ENCODE measurements around the gene LMO7.

DNA sequence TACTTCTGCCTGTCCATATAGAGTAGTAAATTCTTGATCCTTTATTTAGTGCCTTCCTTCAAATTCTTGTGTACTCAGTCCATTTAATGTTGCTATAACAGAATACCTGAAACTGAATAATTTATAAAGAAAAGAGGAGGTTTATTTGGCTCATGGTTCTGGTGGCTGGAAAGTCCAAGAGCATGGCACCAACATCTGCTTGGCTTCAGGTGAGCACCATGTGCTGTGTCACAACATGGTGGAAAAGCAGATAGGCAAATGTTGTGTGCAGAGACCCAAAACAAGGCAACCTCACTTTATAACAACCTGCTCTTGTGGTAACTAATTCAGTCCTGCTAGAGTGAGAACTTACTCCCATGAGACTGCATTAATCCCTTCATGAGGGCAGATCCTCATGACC, 195.3 kb downstream of the LMO7 start:
- TF ChIP-seq RBBP5 (IDR thresholded peaks at IDR 0.05; ENCODE audit: borderline replicate concordance, low read depth, low read length) (no peak), HDAC2 (IDR thresholded peaks at IDR 0.05; ENCODE audit: borderline replicate concordance in 1 of 2, low read depth in 2 of 2, low read length in 2 of 2) (no peak), SP2 (IDR thresholded peaks at IDR 0.05; ENCODE audit: low read length) (no peak), SIN3A (conservative IDR thresholded peaks at IDR 0.05 in 1 of 2, IDR thresholded peaks at IDR 0.05 in 1 of 2; ENCODE audit: low read depth in 1 of 2, low read length in 2 of 2) (no peak), SRF (IDR thresholded peaks at IDR 0.05; ENCODE audit: low read depth, low read length) (no peak), RAD21 (IDR thresholded peaks at IDR 0.05 in 1 of 2, conservative IDR thresholded peaks at IDR 0.05 in 1 of 2; ENCODE audit: low read depth in 2 of 2, low read length in 2 of 2) (no peak), POLR2A (IDR thresholded peaks at IDR 0.05; ENCODE audit: control extremely low read depth in 1 of 2, low read depth in 2 of 2, low read length in 2 of 2) (no peak), EZH2 (IDR thresholded peaks at IDR 0.05; ENCODE audit: low read depth, low read length, severe bottlenecking) (no peak)
- TF ChIP-seq, protein P1, sequence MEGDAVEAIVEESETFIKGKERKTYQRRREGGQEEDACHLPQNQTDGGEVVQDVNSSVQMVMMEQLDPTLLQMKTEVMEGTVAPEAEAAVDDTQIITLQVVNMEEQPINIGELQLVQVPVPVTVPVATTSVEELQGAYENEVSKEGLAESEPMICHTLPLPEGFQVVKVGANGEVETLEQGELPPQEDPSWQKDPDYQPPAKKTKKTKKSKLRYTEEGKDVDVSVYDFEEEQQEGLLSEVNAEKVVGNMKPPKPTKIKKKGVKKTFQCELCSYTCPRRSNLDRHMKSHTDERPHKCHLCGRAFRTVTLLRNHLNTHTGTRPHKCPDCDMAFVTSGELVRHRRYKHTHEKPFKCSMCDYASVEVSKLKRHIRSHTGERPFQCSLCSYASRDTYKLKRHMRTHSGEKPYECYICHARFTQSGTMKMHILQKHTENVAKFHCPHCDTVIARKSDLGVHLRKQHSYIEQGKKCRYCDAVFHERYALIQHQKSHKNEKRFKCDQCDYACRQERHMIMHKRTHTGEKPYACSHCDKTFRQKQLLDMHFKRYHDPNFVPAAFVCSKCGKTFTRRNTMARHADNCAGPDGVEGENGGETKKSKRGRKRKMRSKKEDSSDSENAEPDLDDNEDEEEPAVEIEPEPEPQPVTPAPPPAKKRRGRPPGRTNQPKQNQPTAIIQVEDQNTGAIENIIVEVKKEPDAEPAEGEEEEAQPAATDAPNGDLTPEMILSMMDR (IDR thresholded peaks at IDR 0.05; ENCODE audit: control extremely low read depth in 1 of 3, insufficient read depth in 1 of 3, low read depth in 1 of 3, low read length in 3 of 3), result no peak
- TF ChIP-seq, protein P2, sequence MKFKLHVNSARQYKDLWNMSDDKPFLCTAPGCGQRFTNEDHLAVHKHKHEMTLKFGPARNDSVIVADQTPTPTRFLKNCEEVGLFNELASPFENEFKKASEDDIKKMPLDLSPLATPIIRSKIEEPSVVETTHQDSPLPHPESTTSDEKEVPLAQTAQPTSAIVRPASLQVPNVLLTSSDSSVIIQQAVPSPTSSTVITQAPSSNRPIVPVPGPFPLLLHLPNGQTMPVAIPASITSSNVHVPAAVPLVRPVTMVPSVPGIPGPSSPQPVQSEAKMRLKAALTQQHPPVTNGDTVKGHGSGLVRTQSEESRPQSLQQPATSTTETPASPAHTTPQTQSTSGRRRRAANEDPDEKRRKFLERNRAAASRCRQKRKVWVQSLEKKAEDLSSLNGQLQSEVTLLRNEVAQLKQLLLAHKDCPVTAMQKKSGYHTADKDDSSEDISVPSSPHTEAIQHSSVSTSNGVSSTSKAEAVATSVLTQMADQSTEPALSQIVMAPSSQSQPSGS (IDR thresholded peaks at IDR 0.05; ENCODE audit: low read length), result no peak
